GM12878 (cell line): ENCODE results near the gene RWDD1.

Experiments used
- EZH2 ChIP-seq: IDR thresholded peaks from 2 replicates; pipeline ENCODE4 v1.6.1; 2012; ENCODE audit warnings: low read depth, mild to moderate bottlenecking, control low read depth, inconsistent platforms, low read length, borderline replicate concordance; ENCODE audit not compliant: control insufficient read depth
- LARP7 ChIP-seq: fragments of 450-650 bp; IDR thresholded peaks from 2 replicates; pipeline ENCODE4 v1.6.1; 2017; ENCODE audit warnings: mild to moderate bottlenecking
- POLR2A ChIP-seq: IDR thresholded peaks from 2 replicates; pipeline ENCODE4 v1.6.1; 2011; ENCODE audit warnings: low read depth, mild to moderate bottlenecking, low read length
- RB1 ChIP-seq: fragments of 450-650 bp; formaldehyde crosslinking; IDR thresholded peaks from 2 replicates; pipeline ENCODE4 v1.6.1; 2017; ENCODE audit warnings: mild to moderate bottlenecking, borderline replicate concordance
- ZSCAN29 ChIP-seq: fragments of 450-650 bp; IDR thresholded peaks from 2 replicates; pipeline ENCODE4 v1.6.1; 2017; ENCODE audit warnings: mild to moderate bottlenecking, moderate library complexity
- TF ChIP-seq, protein P1 (sequence below): IDR thresholded peaks from 2 replicates; pipeline ENCODE4 v1.6.1; 2011; ENCODE audit warnings: borderline replicate concordance, low read depth, mild to moderate bottlenecking, moderate library complexity, mixed read lengths, low read length; ENCODE audit not compliant: insufficient read depth; ENCODE audit errors: extremely low read length
- TF ChIP-seq, protein P2 (sequence below): IDR thresholded peaks from 2 replicates; pipeline ENCODE4 v1.6.1; 2012; ENCODE audit warnings: low read depth, low read length, improper control_type of control experiment
- TF ChIP-seq, protein P3 (sequence below), 3 experiments: IDR thresholded peaks in 2 of 3; conservative IDR thresholded peaks in 1 of 3; 2 replicates each; pipeline ENCODE4 v1.5.1; 2011; ENCODE audit warnings: low read depth in 3 of 3, low read length in 3 of 3, mild to moderate bottlenecking in 3 of 3, control low read depth in 2 of 3, moderate library complexity in 2 of 3, inconsistent platforms in 1 of 3, mixed read lengths in 1 of 3; ENCODE audit not compliant: control insufficient read depth in 2 of 3, insufficient read depth in 1 of 3; ENCODE audit errors: extremely low read depth in 1 of 3

- TF ChIP-seq, protein P1, sequence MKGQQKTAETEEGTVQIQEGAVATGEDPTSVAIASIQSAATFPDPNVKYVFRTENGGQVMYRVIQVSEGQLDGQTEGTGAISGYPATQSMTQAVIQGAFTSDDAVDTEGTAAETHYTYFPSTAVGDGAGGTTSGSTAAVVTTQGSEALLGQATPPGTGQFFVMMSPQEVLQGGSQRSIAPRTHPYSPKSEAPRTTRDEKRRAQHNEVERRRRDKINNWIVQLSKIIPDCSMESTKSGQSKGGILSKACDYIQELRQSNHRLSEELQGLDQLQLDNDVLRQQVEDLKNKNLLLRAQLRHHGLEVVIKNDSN, result no peak
- TF ChIP-seq, protein P2, sequence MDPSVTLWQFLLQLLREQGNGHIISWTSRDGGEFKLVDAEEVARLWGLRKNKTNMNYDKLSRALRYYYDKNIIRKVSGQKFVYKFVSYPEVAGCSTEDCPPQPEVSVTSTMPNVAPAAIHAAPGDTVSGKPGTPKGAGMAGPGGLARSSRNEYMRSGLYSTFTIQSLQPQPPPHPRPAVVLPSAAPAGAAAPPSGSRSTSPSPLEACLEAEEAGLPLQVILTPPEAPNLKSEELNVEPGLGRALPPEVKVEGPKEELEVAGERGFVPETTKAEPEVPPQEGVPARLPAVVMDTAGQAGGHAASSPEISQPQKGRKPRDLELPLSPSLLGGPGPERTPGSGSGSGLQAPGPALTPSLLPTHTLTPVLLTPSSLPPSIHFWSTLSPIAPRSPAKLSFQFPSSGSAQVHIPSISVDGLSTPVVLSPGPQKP, result no peak
- TF ChIP-seq EZH2 (no peak), POLR2A (no peak), ZSCAN29 (no peak), LARP7 (no peak), RB1 (no peak)
- TF ChIP-seq, protein P3, sequence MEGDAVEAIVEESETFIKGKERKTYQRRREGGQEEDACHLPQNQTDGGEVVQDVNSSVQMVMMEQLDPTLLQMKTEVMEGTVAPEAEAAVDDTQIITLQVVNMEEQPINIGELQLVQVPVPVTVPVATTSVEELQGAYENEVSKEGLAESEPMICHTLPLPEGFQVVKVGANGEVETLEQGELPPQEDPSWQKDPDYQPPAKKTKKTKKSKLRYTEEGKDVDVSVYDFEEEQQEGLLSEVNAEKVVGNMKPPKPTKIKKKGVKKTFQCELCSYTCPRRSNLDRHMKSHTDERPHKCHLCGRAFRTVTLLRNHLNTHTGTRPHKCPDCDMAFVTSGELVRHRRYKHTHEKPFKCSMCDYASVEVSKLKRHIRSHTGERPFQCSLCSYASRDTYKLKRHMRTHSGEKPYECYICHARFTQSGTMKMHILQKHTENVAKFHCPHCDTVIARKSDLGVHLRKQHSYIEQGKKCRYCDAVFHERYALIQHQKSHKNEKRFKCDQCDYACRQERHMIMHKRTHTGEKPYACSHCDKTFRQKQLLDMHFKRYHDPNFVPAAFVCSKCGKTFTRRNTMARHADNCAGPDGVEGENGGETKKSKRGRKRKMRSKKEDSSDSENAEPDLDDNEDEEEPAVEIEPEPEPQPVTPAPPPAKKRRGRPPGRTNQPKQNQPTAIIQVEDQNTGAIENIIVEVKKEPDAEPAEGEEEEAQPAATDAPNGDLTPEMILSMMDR (IDR thresholded peaks at IDR 0.05 in 2 of 3, conservative IDR thresholded peaks at IDR 0.05 in 1 of 3; ENCODE audit: control insufficient read depth in 2 of 3, extremely low read depth in 1 of 3, insufficient read depth in 1 of 3, low read depth in 3 of 3, low read length in 3 of 3), result no peak
Observed at GRCh38 chr6:116543149-116543548, 28.2 kb upstream of the RWDD1 start.
